Endodermal cell (in vitro differentiated cells): Measurements from ENCODE around the gene MAPKAPK3. TPM values are rescaled to one million over a fixed set of nuclear protein-coding genes. Genes with fewer than 3 reads are reported as not detected.

Experiments used
- DNase-seq: peaks from one replicate; pipeline ENCODE4 v3.0.0-alpha.2; 2017
- H3K27ac ChIP-seq: 2 replicates; pipeline ENCODE4 v1.5.1; 2013; ENCODE audit warnings: mild to moderate bottlenecking, low read depth, low read length, moderate library complexity
- H3K27me3 ChIP-seq: 2 replicates; pipeline ENCODE4 v1.6.1; 2013; ENCODE audit warnings: mild to moderate bottlenecking, low read length, moderate library complexity; ENCODE audit not compliant: insufficient read depth, control insufficient read depth, poor library complexity, severe bottlenecking
- H3K36me3 ChIP-seq: 2 replicates; pipeline ENCODE4 v1.7.0; 2013; ENCODE audit warnings: mild to moderate bottlenecking, low read length, moderate library complexity; ENCODE audit not compliant: control insufficient read depth, insufficient read depth
- H3K4me1 ChIP-seq: one replicate; pipeline ENCODE4 v1.7.0; 2013; ENCODE audit warnings: low read length; ENCODE audit not compliant: control insufficient read depth, insufficient read depth
- H3K4me3 ChIP-seq: 2 replicates; pipeline ENCODE4 v1.5.1; 2013; ENCODE audit warnings: mild to moderate bottlenecking, low read length, moderate library complexity
- H3K9ac ChIP-seq: 2 replicates; pipeline ENCODE4 v1.6.1; 2013; ENCODE audit warnings: mild to moderate bottlenecking, low read length, moderate library complexity; ENCODE audit not compliant: poor library complexity, severe bottlenecking; ENCODE audit errors: extremely low read depth
- H3K9me3 ChIP-seq: 2 replicates; pipeline ENCODE4 v1.6.1; 2013; ENCODE audit warnings: mild to moderate bottlenecking, low read length, moderate library complexity; ENCODE audit not compliant: control insufficient read depth
- H3K27ac Mint-ChIP-seq: 2 replicates; pipeline ENCODE4 v1.8.0; 2020; ENCODE audit warnings: mixed read lengths
- H3K27me3 Mint-ChIP-seq: 2 replicates; pipeline ENCODE4 v1.8.0; 2021; ENCODE audit warnings: mild to moderate bottlenecking, mixed read lengths; ENCODE audit not compliant: insufficient read depth
- H3K36me3 Mint-ChIP-seq: 2 replicates; pipeline ENCODE4 v1.8.0; 2020; ENCODE audit warnings: low read depth, mixed read lengths
- H3K4me1 Mint-ChIP-seq: 2 replicates; pipeline ENCODE4 v1.8.0; 2020; ENCODE audit warnings: mixed read lengths
- H3K4me3 Mint-ChIP-seq: 2 replicates; pipeline ENCODE4 v1.8.0; 2020; ENCODE audit warnings: mild to moderate bottlenecking, moderate library complexity, mixed read lengths
- H3K9me3 Mint-ChIP-seq: 2 replicates; pipeline ENCODE4 v1.8.0; 2020; ENCODE audit warnings: mild to moderate bottlenecking, mixed read lengths
- CTCF ChIP-seq: fragments of 200-600 bp; sonication (generic); conservative IDR thresholded peaks from 2 replicates; pipeline ENCODE4 v1.5.0; 2021; ENCODE audit warnings: antibody characterized with exemption, mild to moderate bottlenecking
- WGBS, 2 experiments: methylation state at CpG; one replicate each; pipeline versions ENCODE4 v1.1.5 to v1.1.7; 2013; ENCODE audit warnings: missing lambda C conversion rate in 2 of 2, mixed read lengths in 1 of 2; ENCODE audit not compliant: insufficient coverage in 1 of 2, insufficient read length in 1 of 2; 5-methylcytosine and 5-hydroxymethylcytosine counted together
- total RNA-seq, 2 donors: library from RNA; stranded (reverse); fragmentation: NEBNext Ultra II Directional in 1 of 2; extraction: Animal tissue kit (Norgen Biotek cat#: 25700) in 1 of 2; gene quantifications; 2 replicates in 1 of 2; 3 replicates in 1 of 2; pipeline ENCODE4 v1.2.1, GENCODE V29; 2021

MAPKAPK3 gene
- total RNA-seq, 2 donors from 2014 or later: 37.2 to 39.7 TPM

- DNase-seq: no peak
- Mint-ChIP-seq H3K27me3 (peaks cover 7% of the 10 kb centered on the region), H3K4me3 (no peak overlapping the region), H3K9me3 (no peaks in the 10 kb centered on the region), H3K4me1 (peaks cover 9% of the 10 kb centered on the region), H3K36me3 (no peaks in the 10 kb centered on the region), H3K27ac (no peak overlapping the region)
- 87% methylated on average over 3 of the region's 3 CpGs; no CpG with 5 or more reads in 1 of the 2 experiments for WGBS, 2 experiments
- H3K27me3 ChIP-seq: no peaks in the 10 kb centered on the region
- H3K36me3 ChIP-seq: no peaks in the 10 kb centered on the region
- no peaks in the 10 kb centered on the region for H3K9me3 ChIP-seq
- H3K9ac ChIP-seq: no peak overlapping the region
- H3K4me3 ChIP-seq: no peak overlapping the region
- no peak for TF ChIP-seq CTCF
- H3K27ac ChIP-seq: no peak overlapping the region
- no peaks in the 10 kb centered on the region for H3K4me1 ChIP-seq
These were observed 37.1 kb downstream of the MAPKAPK3 start for GRCh38 chr3:50653937-50654595.

- WGBS, 2 experiments: 52 to 94% methylated on average over 2 to 3 of the region's 3 CpGs
- no peak overlapping the region for H3K27ac ChIP-seq
- Mint-ChIP-seq H3K9me3 (no peaks in the 10 kb centered on the region), H3K4me1 (peaks cover 9% of the 10 kb centered on the region), H3K36me3 (no peaks in the 10 kb centered on the region), H3K4me3 (no peak overlapping the region), H3K27ac (no peak overlapping the region), H3K27me3 (peaks cover 8% of the 10 kb centered on the region)
- H3K36me3 ChIP-seq: no peaks in the 10 kb centered on the region
- no peak for DNase-seq
- H3K27me3 ChIP-seq: no peaks in the 10 kb centered on the region
- TF ChIP-seq CTCF: no peak
- H3K9ac ChIP-seq: no peak overlapping the region
- H3K4me3 ChIP-seq: no peak overlapping the region
- no peaks in the 10 kb centered on the region for H3K9me3 ChIP-seq
- H3K4me1 ChIP-seq: no peaks in the 10 kb centered on the region
These were observed 38.3 kb downstream of the MAPKAPK3 start for GRCh38 chr3:50655009-50655830.

- Histone ChIP-seq H3K27ac (no peak overlapping the region), H3K9ac (no peak overlapping the region), H3K4me3 (no peak overlapping the region), H3K9me3 (no peaks in the 10 kb centered on the region), H3K4me1 (no peaks in the 10 kb centered on the region), H3K36me3 (no peaks in the 10 kb centered on the region), H3K27me3 (no peaks in the 10 kb centered on the region)
- no peaks in the 10 kb centered on the region for H3K36me3 Mint-ChIP-seq
- H3K27me3 Mint-ChIP-seq: peaks cover 8% of the 10 kb centered on the region
- WGBS, 2 experiments: 88 to 96% methylated on average over 3 to 8 of the region's 8 CpGs
- H3K27ac Mint-ChIP-seq: no peak overlapping the region
- DNase-seq: no peak
- TF ChIP-seq CTCF: no peak
- H3K4me1 Mint-ChIP-seq: peaks cover 12% of the 10 kb centered on the region
- H3K4me3 Mint-ChIP-seq: no peak overlapping the region
- no peaks in the 10 kb centered on the region for H3K9me3 Mint-ChIP-seq
These were observed 39.7 kb downstream of the MAPKAPK3 start for GRCh38 chr3:50656417-50657195.
